SH-SY5Y (cell line): Measurements from ENCODE around the gene OR5AS1.

Experiments used
- GATA2 ChIP-seq: IDR thresholded peaks from 2 replicates; pipeline ENCODE4 v1.6.1; 2011; ENCODE audit warnings: mild to moderate bottlenecking, low read depth, low read length
- GATA3 ChIP-seq: IDR thresholded peaks from 2 replicates; pipeline ENCODE4 v1.6.1; 2011; ENCODE audit warnings: low read depth, mild to moderate bottlenecking, low read length, moderate library complexity

OR5AS1 gene

DNA sequence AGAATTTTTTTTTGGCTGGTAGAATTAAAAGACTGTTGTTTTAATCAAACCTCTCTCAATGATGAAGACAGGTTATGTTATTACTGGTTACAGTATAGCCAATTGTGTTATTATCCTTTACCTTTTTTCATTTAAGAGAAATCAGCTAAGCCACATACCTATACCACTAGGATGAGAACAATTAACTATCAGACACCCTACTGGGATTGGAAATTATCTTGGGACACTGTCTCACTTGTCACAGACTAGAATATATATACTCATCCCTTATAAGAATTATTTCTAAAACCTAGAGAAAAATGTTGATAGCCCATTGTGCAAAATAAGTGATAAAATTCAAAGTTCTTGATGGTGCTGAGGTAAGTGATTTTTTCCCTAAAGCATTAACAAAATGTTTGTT, at the start of gene OR5AS1:
OR5AS1 (plus strand) TSS at position 301 of the 400 bp plus-strand sequence. CDS start 2,765 bp downstream, outside the sequence.
- TF ChIP-seq GATA3 = no peak

DNA sequence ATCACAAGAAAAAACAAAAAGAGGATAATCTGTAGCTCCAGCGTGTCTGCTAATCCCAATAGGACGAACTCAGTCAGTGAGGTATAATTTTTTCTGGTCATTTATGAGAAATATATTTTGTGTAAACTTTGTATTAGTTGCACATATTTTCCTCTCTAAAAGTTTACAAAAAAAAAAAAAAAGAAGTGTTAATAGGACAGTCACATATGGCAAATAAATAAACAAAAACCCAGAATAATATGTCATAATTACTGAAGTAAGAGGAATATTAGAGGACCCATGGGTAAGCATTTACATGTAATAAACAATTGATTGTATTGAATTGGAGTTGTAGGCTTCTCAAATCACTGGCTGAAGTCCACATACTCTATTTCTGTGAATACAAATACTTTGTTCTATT, 32.9 kb upstream of the OR5AS1 start, which contains the start of gene OR5F1:
OR5F1 (minus strand) TSS at position 101 of the 400 bp plus-strand sequence; CDS start at position 101, 0 bp downstream.
- TF ChIP-seq GATA3 (no peak), GATA2 (no peak)

DNA sequence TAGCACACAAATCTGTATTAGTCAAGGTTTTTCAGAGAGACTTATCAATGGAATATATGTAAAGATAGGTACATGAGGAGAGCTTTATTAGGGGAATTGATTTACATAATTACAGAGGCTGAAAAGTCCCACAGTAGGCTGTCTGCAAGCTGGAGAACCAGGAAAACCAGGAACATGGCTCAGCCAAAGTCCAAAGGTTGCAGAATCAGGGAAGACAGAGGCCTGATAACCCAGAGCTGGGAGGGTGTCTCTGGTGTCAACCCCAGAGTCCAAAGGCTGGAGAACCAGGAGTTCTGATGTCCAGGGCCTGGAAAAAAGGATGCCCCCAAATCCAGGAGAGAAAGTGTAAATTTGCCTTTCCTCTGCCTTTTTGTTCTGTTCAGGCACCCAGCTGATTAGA, 16.7 kb upstream of the OR5AS1 start:
- TF ChIP-seq GATA3 (no peak), GATA2 (no peak)

DNA sequence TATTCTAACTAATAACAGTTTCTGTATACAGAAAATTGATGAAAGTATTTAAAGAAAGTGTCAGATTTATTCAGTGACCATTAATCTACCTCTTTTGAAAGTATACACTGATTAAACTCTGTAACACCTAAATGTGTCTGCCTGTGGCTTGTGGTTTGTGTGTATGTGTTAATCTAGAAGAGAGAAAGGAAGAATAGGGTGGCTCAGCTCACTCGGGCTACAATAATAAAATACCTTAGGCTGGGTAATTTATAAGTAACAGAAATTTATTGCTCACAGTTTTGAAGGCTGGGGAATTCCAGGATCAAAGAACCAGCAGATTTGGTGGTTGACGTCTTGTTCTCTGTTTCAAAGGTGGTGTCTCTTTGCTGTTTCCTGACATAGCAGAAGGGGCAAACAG, 13.6 kb upstream of the OR5AS1 start:
- TF ChIP-seq GATA3 (no peak), GATA2 (no peak)

DNA sequence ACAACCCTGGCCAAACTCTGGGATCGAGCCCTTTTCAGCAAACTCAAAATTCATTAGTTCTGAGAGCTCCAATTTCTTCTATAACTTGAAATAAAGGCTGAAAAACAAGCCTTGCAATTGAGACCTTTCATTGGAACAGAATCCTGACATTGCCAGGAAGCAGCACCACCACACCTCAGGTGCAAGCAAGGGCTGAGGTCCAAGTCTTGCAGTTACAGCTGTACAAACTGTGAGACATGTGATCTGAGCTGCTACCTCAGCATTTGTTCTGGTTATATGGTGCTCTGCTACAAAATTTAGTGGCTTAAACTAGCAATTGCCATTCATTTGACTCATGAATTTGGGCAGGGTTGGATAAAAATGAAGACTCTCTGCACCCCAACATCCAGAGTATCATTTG, 18.1 kb downstream of the OR5AS1 start:
- TF ChIP-seq GATA3 (no peak), GATA2 (no peak)

DNA sequence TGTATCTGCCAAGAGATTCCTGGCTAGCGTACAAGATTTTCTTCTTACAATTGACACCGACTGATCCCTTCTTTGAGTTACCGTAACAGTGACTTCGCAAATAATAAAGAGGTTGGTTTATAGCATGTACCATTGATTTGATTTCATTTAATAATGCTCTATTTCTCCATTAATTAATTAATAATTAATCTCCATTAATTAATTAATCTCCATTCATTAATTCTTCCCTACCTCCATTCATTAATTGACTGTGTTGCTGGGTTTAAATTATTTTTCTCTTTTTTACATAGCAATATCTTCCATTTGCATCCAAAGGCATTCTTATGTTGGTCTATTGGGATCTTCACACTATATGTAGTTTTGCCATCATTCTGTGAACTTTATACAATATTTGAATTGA, 21.0 kb downstream of the OR5AS1 start:
- no peak for TF ChIP-seq GATA2
- TF ChIP-seq GATA3 = no peak

DNA sequence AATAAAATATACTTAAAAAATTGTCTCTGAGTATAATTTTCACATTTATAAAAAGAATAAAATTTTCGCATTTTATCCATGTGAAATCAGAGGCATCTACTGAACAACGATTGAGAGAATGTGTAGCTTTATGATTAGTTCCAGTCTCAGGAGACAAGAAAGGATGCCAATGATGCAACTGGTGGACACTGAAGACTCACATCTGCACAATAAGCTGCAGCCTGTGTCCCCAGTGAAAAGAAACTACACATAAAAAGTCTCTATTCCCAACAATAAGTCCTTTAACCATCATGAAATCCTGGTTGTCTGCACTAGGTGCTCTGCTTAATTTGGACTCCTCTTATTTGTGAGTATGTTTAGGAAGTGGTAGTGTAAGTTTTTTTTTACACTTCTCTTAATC, 22.0 kb downstream of the OR5AS1 start:
- TF ChIP-seq GATA2 (no peak), GATA3 (no peak)

DNA sequence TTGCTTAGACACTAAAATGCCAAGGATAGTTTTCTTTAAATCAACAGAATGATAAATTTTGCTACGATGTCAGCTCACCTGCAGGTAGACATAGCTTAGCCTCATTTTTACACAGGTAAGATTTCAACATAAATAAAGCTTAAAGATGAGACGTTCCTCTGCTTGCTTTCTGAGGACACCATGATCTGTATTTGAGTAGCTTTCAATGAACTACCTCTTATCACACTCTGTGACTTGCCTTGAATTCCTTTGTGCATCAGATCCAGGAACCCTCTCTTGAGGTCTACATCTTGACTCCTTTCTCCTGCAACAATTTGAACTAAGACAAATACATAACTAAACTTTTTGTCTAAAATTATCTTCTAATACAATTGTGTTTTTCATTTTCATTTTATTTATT, 39.5 kb downstream of the OR5AS1 start:
- TF ChIP-seq GATA3 (no peak), GATA2 (no peak)
